Fibroblast of mammary gland (primary cell): ENCODE measurements around the gene TMEM92.
"Not testable (repeated sequence)": the region's sequence is repeated elsewhere in the genome, so short reads cannot be mapped to it uniquely, and the experiment has no call there.

Experiments used
- DNase-seq: peaks from one replicate; pipeline ENCODE4 v3.0.0-alpha.2; 2010; ENCODE audit warnings: low read depth
- H3K4me3 ChIP-seq: 2 replicates; pipeline ENCODE4 v1.5.1; 2011; ENCODE audit warnings: low read depth, mild to moderate bottlenecking, low read length, moderate library complexity; ENCODE audit not compliant: control insufficient read depth
- CTCF ChIP-seq: conservative IDR thresholded peaks from 2 replicates; pipeline ENCODE4 v1.5.1; 2011; ENCODE audit warnings: low read depth, low read length, inconsistent platforms; ENCODE audit not compliant: control insufficient read depth, insufficient read depth

The TMEM92 gene

GRCh38 chr17:50280801-50281441 is 6.7 kb downstream of the TMEM92 start:
- no peak overlapping the region for H3K4me3 ChIP-seq
- no peak for DNase-seq
- no peak for TF ChIP-seq CTCF

GRCh38 chr17:50281739-50282401 is 7.6 kb downstream of the TMEM92 start:
- no peak overlapping the region for H3K4me3 ChIP-seq
- DNase-seq, result no peak
- TF ChIP-seq CTCF, result no peak

- peak; percentile 39 for DNase-seq
- TF ChIP-seq CTCF, result no peak
- no peak overlapping the region for H3K4me3 ChIP-seq
These were observed 9.0 kb downstream of the TMEM92 start for GRCh38 chr17:50283246-50283645.

DNA sequence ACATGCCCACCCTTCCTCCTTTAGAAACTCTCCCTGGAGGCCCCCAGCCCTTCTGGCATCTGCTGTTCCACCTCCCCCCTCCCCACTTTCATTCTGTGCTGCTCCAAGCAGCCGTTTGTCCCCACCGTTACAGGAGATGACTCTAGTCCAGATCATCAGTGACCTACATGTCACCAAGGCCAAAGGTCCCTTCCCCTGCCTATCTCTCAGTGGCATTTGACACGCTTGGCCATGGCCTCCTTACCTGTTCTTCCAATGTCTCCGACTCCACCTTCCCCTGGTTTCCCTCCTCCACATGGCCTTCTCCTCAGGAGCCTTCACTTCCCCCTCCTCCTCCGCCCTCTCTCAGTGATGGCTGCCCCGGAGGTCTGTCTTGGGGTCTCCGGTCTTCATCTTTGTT is 9.4 kb downstream of the TMEM92 start:
- no peak for DNase-seq
- no peak overlapping the region for H3K4me3 ChIP-seq
- no peak for TF ChIP-seq CTCF

DNA sequence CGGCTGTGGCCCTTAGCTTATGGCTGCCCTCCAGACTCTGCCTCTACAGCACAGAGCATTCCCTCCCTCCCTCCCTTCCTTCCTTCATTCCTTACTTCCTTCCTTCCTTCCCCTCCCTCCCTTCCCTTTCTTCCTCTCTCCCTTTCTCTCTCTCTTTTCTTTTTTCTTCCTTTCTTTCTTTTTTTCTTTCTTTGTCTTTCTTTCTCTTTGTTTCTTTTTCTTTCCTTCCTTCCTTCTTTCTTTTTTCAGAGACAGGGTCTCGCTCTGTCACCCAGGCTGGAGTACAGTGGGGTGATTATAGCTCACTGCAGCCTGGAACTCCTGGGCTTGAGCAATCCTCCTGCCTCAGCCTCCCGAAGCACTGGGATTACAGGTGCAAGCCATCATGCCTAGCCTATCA is 11.7 kb downstream of the TMEM92 start:
- H3K4me3 ChIP-seq, result no peak overlapping the region
- no peak for TF ChIP-seq CTCF
- no peak for DNase-seq

- DNase-seq, H3K4me3 ChIP-seq: not testable (repeated sequence)
These were observed 13.0 kb downstream of the TMEM92 start for GRCh38 chr17:50287302-50287701.

DNA sequence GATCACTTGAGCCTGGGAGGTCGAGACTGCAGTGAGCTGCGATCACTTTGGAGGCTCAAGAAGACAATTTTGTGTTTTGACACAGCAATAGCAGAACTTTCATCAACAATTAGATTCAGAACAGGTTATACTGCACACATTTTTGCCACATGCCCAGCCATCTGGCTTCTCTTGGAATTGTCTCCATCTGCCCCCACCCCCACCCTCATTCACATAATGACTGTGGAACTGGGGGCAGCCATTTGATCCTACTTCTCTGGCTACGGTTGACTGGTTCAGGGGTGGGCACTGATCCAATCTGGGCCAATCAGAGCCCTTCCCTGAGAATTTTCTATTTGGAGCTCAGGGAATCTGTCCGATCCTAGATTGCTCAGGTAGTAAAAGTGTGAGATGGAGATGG is 14.0 kb downstream of the TMEM92 start:
- no peak for TF ChIP-seq CTCF
- no peak for DNase-seq
- no peak overlapping the region for H3K4me3 ChIP-seq
